ENCODE data around the gene HSD11B1.

The HSD11B1 gene

DNA sequence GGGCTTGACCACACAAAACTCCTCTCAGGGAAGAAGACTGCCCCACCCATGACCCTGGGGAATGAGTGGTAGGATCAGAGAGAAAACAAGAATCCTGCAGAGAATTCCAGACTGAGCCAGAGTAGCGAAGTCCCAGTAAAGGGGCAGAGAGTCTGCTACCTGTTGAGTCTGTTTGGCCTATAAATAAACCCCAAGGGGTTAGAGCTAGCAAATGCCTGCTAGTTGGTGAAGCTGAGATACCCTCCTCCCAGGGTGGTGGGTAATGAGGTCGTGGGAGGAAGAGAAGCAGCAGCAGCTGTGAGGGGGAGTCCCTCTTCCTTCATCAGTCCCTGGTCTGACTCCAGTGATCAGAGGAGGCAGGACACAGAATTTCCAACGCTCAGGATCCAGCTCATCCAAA is 53.8 kb downstream of the HSD11B1 start:
- H3K4me3 ChIP-seq (ENCODE audit: low read depth, low read length) = peak overlapping the region; percentile 80
- TF ChIP-seq POLR2A (IDR thresholded peaks at IDR 0.05; ENCODE audit: extremely low read depth, insufficient read length) (no peak), MYC (IDR thresholded peaks at IDR 0.05; ENCODE audit: low read depth, low read length) (no peak)
- TF ChIP-seq, protein P1, sequence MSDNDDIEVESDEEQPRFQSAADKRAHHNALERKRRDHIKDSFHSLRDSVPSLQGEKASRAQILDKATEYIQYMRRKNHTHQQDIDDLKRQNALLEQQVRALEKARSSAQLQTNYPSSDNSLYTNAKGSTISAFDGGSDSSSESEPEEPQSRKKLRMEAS (IDR thresholded peaks at IDR 0.05; ENCODE audit: low read depth, low read length) = no peak
- TF ChIP-seq, protein P2, sequence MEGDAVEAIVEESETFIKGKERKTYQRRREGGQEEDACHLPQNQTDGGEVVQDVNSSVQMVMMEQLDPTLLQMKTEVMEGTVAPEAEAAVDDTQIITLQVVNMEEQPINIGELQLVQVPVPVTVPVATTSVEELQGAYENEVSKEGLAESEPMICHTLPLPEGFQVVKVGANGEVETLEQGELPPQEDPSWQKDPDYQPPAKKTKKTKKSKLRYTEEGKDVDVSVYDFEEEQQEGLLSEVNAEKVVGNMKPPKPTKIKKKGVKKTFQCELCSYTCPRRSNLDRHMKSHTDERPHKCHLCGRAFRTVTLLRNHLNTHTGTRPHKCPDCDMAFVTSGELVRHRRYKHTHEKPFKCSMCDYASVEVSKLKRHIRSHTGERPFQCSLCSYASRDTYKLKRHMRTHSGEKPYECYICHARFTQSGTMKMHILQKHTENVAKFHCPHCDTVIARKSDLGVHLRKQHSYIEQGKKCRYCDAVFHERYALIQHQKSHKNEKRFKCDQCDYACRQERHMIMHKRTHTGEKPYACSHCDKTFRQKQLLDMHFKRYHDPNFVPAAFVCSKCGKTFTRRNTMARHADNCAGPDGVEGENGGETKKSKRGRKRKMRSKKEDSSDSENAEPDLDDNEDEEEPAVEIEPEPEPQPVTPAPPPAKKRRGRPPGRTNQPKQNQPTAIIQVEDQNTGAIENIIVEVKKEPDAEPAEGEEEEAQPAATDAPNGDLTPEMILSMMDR (IDR thresholded peaks at IDR 0.05; ENCODE audit: low read depth, low read length) = no peak
- DNase-seq (ENCODE audit: low read depth) = peak; percentile 66

DNA sequence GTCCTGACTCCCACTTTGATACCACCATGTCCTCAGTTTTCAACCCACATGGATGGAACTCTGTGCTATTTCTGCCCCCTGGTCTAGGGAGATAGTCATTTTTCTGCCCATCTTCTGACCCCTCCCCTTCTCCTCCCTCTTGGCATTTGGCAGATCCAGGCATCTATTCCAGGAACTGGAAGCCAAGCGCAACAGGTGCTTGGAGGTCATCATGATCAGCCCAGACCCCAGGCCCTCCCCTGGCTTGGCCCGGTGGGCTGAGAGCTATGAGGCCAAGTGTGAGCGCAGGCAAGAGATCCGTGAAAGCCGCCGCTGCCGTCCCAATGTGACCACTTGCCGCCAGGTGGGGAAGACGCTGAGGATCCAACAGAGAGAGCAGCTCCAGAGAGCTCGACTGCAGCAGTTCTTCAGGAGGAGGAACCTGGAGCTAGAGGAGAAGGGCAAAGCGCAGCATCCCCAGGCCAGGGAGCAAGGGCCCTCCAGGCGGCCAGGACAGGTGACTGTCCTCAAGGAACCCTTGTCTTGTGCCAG is 55.2 kb downstream of the HSD11B1 start:
- TF ChIP-seq, protein P1 (IDR thresholded peaks at IDR 0.05; ENCODE audit: low read depth, low read length) = no peak
- TF ChIP-seq MYC (IDR thresholded peaks at IDR 0.05; ENCODE audit: low read depth, low read length) (no peak), POLR2A (IDR thresholded peaks at IDR 0.05; ENCODE audit: extremely low read depth, insufficient read length) (no peak)
- TF ChIP-seq, protein P2 (IDR thresholded peaks at IDR 0.05; ENCODE audit: low read depth, low read length) = no peak
- no peak for DNase-seq (ENCODE audit: low read depth)

DNA sequence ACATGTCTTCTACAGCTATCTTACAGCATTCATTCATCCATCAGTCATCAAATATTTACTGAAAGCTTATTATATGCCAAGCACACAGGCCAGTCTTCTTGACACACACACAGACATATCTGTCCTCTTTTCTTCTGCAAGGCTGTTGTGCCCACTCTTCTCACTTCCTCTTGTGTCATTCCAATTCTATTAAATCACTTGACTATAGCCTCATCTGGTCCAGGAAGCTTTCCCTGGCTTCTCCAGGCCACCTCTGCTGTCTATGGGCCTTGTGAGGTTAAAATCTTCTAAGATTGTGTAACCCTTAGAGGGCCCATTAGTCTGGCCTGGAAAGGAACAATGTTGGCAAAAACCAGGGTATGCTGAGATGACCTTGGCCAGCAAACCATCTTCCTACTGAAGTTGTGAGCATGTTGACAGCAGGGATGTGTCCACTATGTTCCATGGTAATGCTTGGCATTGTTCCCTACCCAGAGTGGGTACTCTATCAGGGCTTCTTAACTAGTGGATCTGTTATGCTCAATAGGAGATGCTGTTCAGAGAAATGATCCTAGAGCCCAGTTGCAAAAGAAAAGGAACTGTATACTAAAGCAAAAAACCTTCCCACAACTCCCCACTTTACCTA is 56.5 kb downstream of the HSD11B1 start:
- no peak overlapping the region for H3K4me3 ChIP-seq (ENCODE audit: low read depth, low read length)
- TF ChIP-seq, protein P1 (IDR thresholded peaks at IDR 0.05; ENCODE audit: low read depth, low read length) = no peak
- TF ChIP-seq POLR2A (IDR thresholded peaks at IDR 0.05; ENCODE audit: extremely low read depth, insufficient read length) (no peak), MYC (IDR thresholded peaks at IDR 0.05; ENCODE audit: low read depth, low read length) (no peak)
- TF ChIP-seq, protein P2 (IDR thresholded peaks at IDR 0.05; ENCODE audit: low read depth, low read length) = no peak
- no peak for DNase-seq (ENCODE audit: low read depth)

More for the DNA sequence above, 55.2 kb downstream of the HSD11B1 start:
- no peak overlapping the region for H3K4me3 ChIP-seq (ENCODE audit: low read depth, low read length)

DNA sequence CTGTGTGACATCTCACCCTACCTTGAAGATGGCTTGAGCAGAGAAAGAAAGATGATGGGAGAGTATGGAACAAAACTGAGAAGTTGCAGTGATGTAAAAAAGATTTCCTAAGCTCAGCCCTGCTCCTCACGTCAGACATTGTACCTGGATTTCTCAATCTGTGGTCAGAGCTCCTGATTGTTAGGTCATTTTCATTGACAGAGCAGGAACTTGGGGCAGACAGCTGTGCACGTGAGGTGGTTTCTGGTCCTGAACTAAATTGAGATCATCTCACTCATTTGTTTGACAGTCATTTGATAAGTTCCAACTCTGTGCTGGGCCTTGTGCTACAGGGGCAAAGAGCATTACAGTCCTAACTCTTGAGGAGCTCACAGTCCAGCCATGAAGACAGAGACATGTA is 61.4 kb downstream of the HSD11B1 start:
- no peak overlapping the region for H3K4me3 ChIP-seq (ENCODE audit: low read depth, low read length)
- TF ChIP-seq MYC (IDR thresholded peaks at IDR 0.05; ENCODE audit: low read depth, low read length) (no peak), POLR2A (IDR thresholded peaks at IDR 0.05; ENCODE audit: extremely low read depth, insufficient read length) (no peak)
- TF ChIP-seq, protein P1 (IDR thresholded peaks at IDR 0.05; ENCODE audit: low read depth, low read length) = no peak
- TF ChIP-seq, protein P2 (IDR thresholded peaks at IDR 0.05; ENCODE audit: low read depth, low read length) = no peak
- DNase-seq (ENCODE audit: low read depth) = peak; percentile 36

DNA sequence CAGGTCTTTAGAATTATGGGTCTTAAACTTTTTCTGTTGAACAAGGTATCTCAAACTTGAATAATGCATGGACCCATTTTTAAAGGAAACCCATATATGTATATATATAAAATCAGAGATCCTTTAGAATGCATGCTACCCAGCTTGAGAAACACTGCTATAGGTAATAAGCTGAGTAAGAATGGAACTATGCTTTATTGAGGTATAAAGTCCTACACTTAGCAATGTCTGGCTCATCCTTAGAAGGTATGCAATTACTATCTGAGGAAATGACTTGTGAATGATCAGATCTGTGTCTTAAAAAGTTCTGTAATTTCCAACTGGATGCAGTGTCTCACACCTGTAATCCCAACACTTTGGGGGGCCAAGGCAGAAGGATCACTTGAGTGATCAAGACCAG is 62.5 kb downstream of the HSD11B1 start:
- no peak for DNase-seq (ENCODE audit: low read depth)
- H3K4me3 ChIP-seq (ENCODE audit: low read depth, low read length) = no peak overlapping the region
- TF ChIP-seq, protein P1 (IDR thresholded peaks at IDR 0.05; ENCODE audit: low read depth, low read length) = no peak
- TF ChIP-seq MYC (IDR thresholded peaks at IDR 0.05; ENCODE audit: low read depth, low read length) (no peak), POLR2A (IDR thresholded peaks at IDR 0.05; ENCODE audit: extremely low read depth, insufficient read length) (no peak)
- TF ChIP-seq, protein P2 (IDR thresholded peaks at IDR 0.05; ENCODE audit: low read depth, low read length) = no peak

Data from NB4 (cell line).